Mesothelial cell of epicardium (in vitro differentiated cells): ENCODE data around the gene FAM107B. TPM values are rescaled to one million over a fixed set of nuclear protein-coding genes. Genes with fewer than 3 reads are reported as not detected.

ENCODE experiments used
- DNase-seq, 2 experiments: peaks; one replicate each; pipeline ENCODE4 v3.0.0; 2021; ENCODE audit warnings: low spot score in 2 of 2; ENCODE audit not compliant: unreplicated experiment in 2 of 2
- H3K27ac Mint-ChIP-seq: 2 replicates; pipeline ENCODE4 v1.8.0; 2021; ENCODE audit warnings: mixed read lengths
- H3K27me3 Mint-ChIP-seq: 2 replicates; pipeline ENCODE4 v1.8.0; 2021; ENCODE audit warnings: low read depth, mixed read lengths
- H3K36me3 Mint-ChIP-seq: 2 replicates; pipeline ENCODE4 v1.8.0; 2021; ENCODE audit warnings: mixed read lengths
- H3K4me1 Mint-ChIP-seq: 2 replicates; pipeline ENCODE4 v1.8.0; 2021; ENCODE audit warnings: mixed read lengths
- H3K4me3 Mint-ChIP-seq: 2 replicates; pipeline ENCODE4 v1.8.0; 2021; ENCODE audit warnings: mild to moderate bottlenecking, moderate library complexity, mixed read lengths
- H3K9me3 Mint-ChIP-seq: 2 replicates; pipeline ENCODE4 v1.8.0; 2021; ENCODE audit warnings: mixed read lengths
- total RNA-seq: library from RNA; stranded (reverse); gene quantifications from 3 replicates; pipeline ENCODE4 v1.2.1, GENCODE V29; 2021
- TF ChIP-seq, protein P1 (sequence below): fragments of 200-600 bp; sonication (generic); IDR thresholded peaks from one replicate; pipeline ENCODE4 v1.5.0; 2021; ENCODE audit warnings: antibody characterized with exemption; ENCODE audit not compliant: unreplicated experiment

FAM107B gene
- total RNA-seq, 1 donor from 2014 or later: 23.5 TPM

DNA sequence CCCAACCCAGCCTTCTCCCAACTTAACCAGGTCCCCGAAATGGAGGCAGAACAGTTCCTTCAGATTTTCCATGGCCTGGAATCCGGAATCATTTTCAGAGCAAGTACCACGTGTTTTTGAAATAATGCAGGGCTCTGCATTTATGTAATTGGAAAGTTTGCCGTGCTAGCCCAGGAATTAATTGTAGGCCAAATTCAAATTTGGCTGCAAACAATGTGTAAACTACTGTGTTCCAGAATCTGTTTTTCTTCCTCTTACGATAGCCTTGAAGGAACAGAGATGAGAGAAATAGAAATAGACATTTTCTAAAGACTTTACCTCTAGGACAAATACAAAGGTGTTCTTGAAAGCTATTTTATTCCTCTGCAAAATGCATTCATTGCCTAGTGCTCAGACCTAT lies 77.4 kb downstream of the FAM107B start:
- H3K4me1 Mint-ChIP-seq: no peaks in the 10 kb centered on the region
- H3K9me3 Mint-ChIP-seq: peaks cover 14% of the 10 kb centered on the region
- TF ChIP-seq, protein P1, sequence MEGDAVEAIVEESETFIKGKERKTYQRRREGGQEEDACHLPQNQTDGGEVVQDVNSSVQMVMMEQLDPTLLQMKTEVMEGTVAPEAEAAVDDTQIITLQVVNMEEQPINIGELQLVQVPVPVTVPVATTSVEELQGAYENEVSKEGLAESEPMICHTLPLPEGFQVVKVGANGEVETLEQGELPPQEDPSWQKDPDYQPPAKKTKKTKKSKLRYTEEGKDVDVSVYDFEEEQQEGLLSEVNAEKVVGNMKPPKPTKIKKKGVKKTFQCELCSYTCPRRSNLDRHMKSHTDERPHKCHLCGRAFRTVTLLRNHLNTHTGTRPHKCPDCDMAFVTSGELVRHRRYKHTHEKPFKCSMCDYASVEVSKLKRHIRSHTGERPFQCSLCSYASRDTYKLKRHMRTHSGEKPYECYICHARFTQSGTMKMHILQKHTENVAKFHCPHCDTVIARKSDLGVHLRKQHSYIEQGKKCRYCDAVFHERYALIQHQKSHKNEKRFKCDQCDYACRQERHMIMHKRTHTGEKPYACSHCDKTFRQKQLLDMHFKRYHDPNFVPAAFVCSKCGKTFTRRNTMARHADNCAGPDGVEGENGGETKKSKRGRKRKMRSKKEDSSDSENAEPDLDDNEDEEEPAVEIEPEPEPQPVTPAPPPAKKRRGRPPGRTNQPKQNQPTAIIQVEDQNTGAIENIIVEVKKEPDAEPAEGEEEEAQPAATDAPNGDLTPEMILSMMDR: no peak
- H3K27ac Mint-ChIP-seq: no peak overlapping the region
- H3K27me3 Mint-ChIP-seq: peaks cover 17% of the 10 kb centered on the region
- no peak for DNase-seq
- H3K4me3 Mint-ChIP-seq: no peak overlapping the region
- peaks cover 2% of the 10 kb centered on the region for H3K36me3 Mint-ChIP-seq

DNA sequence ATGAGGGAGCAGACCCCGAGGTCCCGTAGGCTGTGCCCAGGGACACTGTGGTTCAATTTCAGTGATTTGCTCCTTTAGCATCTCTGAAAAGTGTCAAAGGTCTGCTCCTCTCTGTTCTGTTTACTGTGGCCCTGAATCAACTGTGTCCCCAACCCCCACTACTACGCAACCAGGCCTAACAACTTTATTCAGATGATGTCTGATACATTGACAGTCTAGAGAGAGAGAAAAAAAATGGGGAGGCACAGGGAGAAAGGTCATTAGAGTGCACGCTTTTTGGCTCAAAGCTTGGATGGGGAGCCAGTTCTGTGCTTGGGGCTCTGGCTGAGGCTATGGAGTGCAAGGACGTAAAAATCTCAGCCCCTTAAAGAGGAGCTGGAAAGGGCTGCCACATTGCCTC lies 77.9 kb downstream of the FAM107B start:
- no peak overlapping the region for H3K4me3 Mint-ChIP-seq
- H3K4me1 Mint-ChIP-seq: no peaks in the 10 kb centered on the region
- H3K27me3 Mint-ChIP-seq: peaks cover 17% of the 10 kb centered on the region
- H3K9me3 Mint-ChIP-seq: peaks cover 14% of the 10 kb centered on the region
- H3K36me3 Mint-ChIP-seq: peaks cover 2% of the 10 kb centered on the region
- no peak for DNase-seq
- no peak overlapping the region for H3K27ac Mint-ChIP-seq
- TF ChIP-seq, protein P1: no peak

DNA sequence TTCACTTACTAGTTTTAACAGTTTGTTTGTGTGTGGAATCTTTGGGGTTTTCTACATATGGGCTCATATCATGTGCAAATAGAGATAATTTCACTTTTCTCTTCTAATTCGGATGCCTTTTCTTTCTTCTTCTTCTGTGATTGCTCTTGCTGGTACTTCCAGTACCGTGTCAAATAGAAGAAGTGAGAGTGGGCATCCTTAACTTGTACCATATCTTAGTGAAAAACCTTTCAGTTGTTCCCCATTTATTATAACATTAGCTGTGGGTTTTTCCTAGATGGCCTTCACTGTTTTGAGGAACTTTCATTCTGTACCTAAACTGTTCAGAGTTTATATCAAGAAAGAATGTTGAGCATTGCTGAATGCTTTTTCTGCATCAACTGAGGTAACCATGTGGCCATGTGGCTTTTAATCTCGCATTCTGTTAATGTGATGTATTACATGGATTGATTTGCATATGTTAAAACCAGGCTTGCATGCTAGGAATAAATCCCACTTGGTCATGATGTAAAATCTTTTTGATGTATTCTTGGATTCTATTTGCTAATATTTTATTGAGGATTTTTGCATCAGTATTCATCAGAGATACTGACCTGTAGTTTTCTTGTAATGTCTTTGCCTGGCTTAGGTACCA lies 78.7 kb downstream of the FAM107B start:
- Mint-ChIP-seq H3K4me3 (no peak overlapping the region), H3K9me3 (peaks cover 14% of the 10 kb centered on the region), H3K36me3 (peaks cover 2% of the 10 kb centered on the region), H3K4me1 (no peaks in the 10 kb centered on the region), H3K27me3 (peaks cover 17% of the 10 kb centered on the region), H3K27ac (no peak overlapping the region)
- TF ChIP-seq, protein P1: no peak
- no peak for DNase-seq

DNA sequence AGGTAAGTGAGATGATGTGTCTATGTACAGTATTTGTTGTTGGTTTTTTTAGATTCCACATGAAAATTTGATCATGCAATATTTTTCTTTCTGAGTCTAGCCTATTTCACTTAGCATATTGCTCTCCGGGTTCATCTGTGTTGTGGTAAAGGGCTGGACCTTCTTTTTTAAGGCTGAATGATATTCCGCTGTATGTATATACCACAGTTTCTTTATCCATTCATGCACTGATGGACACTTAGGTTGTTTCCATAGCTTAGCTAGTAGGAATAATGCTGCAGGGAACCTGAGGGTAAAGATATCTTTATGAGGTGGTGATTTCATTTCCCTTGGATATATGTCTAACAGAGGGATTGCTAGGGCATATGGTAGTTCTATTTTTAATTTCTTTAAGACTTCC lies 80.8 kb downstream of the FAM107B start:
- peaks cover 8% of the 10 kb centered on the region for H3K9me3 Mint-ChIP-seq
- H3K4me1 Mint-ChIP-seq: no peaks in the 10 kb centered on the region
- DNase-seq: no peak
- H3K36me3 Mint-ChIP-seq: no peaks in the 10 kb centered on the region
- TF ChIP-seq, protein P1: no peak
- H3K27ac Mint-ChIP-seq: no peak overlapping the region
- H3K27me3 Mint-ChIP-seq: peaks cover 16% of the 10 kb centered on the region
- no peak overlapping the region for H3K4me3 Mint-ChIP-seq

DNA sequence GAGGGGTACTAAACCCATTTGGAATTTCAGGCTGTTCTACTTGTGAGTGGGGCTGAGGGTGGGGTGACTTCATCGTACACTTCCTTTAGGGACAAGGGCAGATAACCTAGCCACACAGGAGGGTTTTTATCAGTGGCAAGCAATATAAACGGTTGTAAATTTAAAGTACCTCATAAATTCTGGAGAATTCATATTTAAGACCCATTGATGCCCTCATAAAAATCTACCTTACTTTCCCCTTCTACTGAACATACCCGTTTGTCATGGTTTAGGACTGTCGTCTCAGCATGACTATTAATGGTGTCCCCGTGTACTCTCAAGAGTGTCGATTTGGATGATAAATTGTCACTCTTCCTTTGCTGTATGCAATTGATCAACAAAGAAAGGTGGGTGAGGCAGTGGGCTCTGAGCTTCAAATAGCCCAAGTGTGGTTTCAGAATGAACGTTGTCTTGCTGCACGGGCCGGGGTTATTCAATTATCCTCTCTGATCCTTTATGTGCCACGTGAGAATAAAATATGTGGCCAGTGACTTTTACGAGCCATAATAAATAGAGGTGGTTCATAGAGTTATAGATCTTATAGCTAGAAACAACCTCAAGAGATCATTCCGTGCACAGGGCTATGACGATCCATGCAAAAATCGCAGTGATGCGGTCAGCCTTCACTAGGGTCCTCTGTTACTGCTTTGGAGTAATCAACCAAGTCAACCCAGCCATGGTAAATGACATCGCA lies 82.2 kb downstream of the FAM107B start:
- H3K36me3 Mint-ChIP-seq: no peaks in the 10 kb centered on the region
- H3K4me1 Mint-ChIP-seq: peaks cover 3% of the 10 kb centered on the region
- TF ChIP-seq, protein P1: no peak
- H3K27ac Mint-ChIP-seq: no peak overlapping the region
- H3K4me3 Mint-ChIP-seq: no peak overlapping the region
- peaks cover 10% of the 10 kb centered on the region for H3K27me3 Mint-ChIP-seq
- DNase-seq: no peak
- peaks cover 8% of the 10 kb centered on the region for H3K9me3 Mint-ChIP-seq
